GM12878 (cell line): ENCODE results near the gene ARHGEF6. TPM values are rescaled to one million over a fixed set of nuclear protein-coding genes. Genes with fewer than 3 reads are reported as not detected.

Experiments used
- ATAC-seq: fragments of 200-7000 bp; cut with Tn5 transposase; 3 replicates; pipeline ENCODE4 v1.9.1; 2020; ENCODE audit warnings: mild to moderate bottlenecking, moderate library complexity
- BruUV-seq: library from RNA; stranded (reverse); fragments of 400-500 nt; replicated peaks from 2 replicates; lab custom pipeline; 2021; lab: Mats Ljungman, UMichigan
- CTCF ChIA-PET: fragments of 300-600 bp; sonication (Branson Sonifier 250); formaldehyde crosslinking; extraction: SDS; loops from one replicate; lab custom pipeline; 2021; ENCODE audit warnings: inconsistent platforms; lab: Yijun Ruan, JAX
- POLR2A ChIA-PET: fragments of 350-600 bp; formaldehyde crosslinking; extraction: SDS; loops from one replicate; lab custom pipeline; 2021; ENCODE audit warnings: inconsistent platforms; lab: Charles Lee
- RAD21 ChIA-PET: fragments of 300-600 bp; sonication (Branson Sonifier 250); formaldehyde crosslinking; loops from one replicate; lab custom pipeline; 2023; ENCODE audit warnings: antibody characterized with exemption; ENCODE audit not compliant: unreplicated experiment; lab: Charles Lee
- SMC1A ChIA-PET: fragments of 300-600 bp; sonication (Branson Sonifier 250); formaldehyde crosslinking; loops from one replicate; lab custom pipeline; 2023; ENCODE audit not compliant: unreplicated experiment, uncharacterized antibody; lab: Charles Lee
- DNase-seq: peaks from one replicate; pipeline ENCODE4 v3.0.0-alpha.2; 2011; ENCODE audit warnings: low read depth, low spot score
- FAIRE-seq: peaks from 3 replicates; lab custom pipeline; 2011; peaks lifted over from hg19 to GRCh38; lab: Jason Lieb, UNC
- H2AFZ ChIP-seq: 2 replicates; pipeline ENCODE4 v1.6.0; 2011; ENCODE audit warnings: low read depth, low read length, control low read depth; ENCODE audit not compliant: control insufficient read depth
- H3K27ac ChIP-seq: 2 replicates; pipeline ENCODE4 v1.5.1; 2011; ENCODE audit warnings: control low read depth; ENCODE audit not compliant: control insufficient read depth, insufficient read depth
- H3K27me3 ChIP-seq, 2 experiments: replicated peaks in 1 of 2; 2 replicates each; pipeline versions ENCODE4 v1.6.0 to v1.6.1; 2011; ENCODE audit warnings: low read length in 1 of 2; ENCODE audit not compliant: control insufficient read depth in 2 of 2, insufficient read depth in 2 of 2
- H3K36me3 ChIP-seq, 2 experiments: 2 replicates each; pipeline ENCODE4 v1.5.1; 2011; ENCODE audit warnings: low read length in 1 of 2; ENCODE audit not compliant: control insufficient read depth in 2 of 2, insufficient read depth in 2 of 2
- H3K4me1 ChIP-seq: 2 replicates; pipeline ENCODE4 v1.6.1; 2011; ENCODE audit warnings: mild to moderate bottlenecking, low read length, moderate library complexity, mixed read lengths; ENCODE audit not compliant: control insufficient read depth, insufficient read depth
- H3K4me2 ChIP-seq: 2 replicates; pipeline ENCODE4 v1.6.0; 2011; ENCODE audit warnings: control low read depth; ENCODE audit not compliant: control insufficient read depth, insufficient read depth
- H3K4me3 ChIP-seq: fragments of 200-600 bp; sonication (generic); 2 replicates; pipeline ENCODE4 v1.5.1; 2016
- H3K79me2 ChIP-seq: 2 replicates; pipeline ENCODE4 v1.6.0; 2011; ENCODE audit warnings: low read length; ENCODE audit not compliant: control insufficient read depth, insufficient read depth
- H3K9ac ChIP-seq: 2 replicates; pipeline ENCODE4 v1.8.0; 2011; ENCODE audit warnings: low read length, control low read depth, mixed read lengths; ENCODE audit not compliant: control insufficient read depth, insufficient read depth
- H3K9me3 ChIP-seq: replicated peaks from 3 replicates; pipeline ENCODE4 v1.5.1; 2011; ENCODE audit warnings: mild to moderate bottlenecking, low read length; ENCODE audit not compliant: control insufficient read depth, insufficient read depth
- H4K20me1 ChIP-seq: 2 replicates; pipeline ENCODE4 v1.6.0; 2011; ENCODE audit not compliant: control insufficient read depth, insufficient read depth
- MEF2B ChIP-seq: fragments of 450-650 bp; IDR thresholded peaks from 2 replicates; pipeline ENCODE4 v1.6.1; 2018; ENCODE audit warnings: mild to moderate bottlenecking, moderate library complexity; ENCODE audit not compliant: partially characterized antibody, poor library complexity, severe bottlenecking
- SMC3 ChIP-seq: IDR thresholded peaks from 2 replicates; pipeline ENCODE4 v1.6.1; 2011; ENCODE audit warnings: low read length, improper control_type of control experiment, borderline replicate concordance
- WRNIP1 ChIP-seq: IDR thresholded peaks from 2 replicates; pipeline ENCODE4 v1.6.1; 2011; ENCODE audit warnings: low read depth, low read length, improper control_type of control experiment, borderline replicate concordance
- YBX1 ChIP-seq: fragments of 450-650 bp; IDR thresholded peaks from 2 replicates; pipeline ENCODE4 v1.6.1; 2016; ENCODE audit warnings: antibody characterized with exemption
- WGBS: methylation state at CpG from one replicate; pipeline ENCODE4 v1.1.6; 2016; ENCODE audit warnings: low lambda C conversion rate; ENCODE audit not compliant: insufficient replicate concordance, insufficient coverage; ENCODE audit errors: missing lambda C conversion rate; 5-methylcytosine and 5-hydroxymethylcytosine counted together
- in situ Hi-C: fragments of 300-500 bp; cut with MboI; formaldehyde crosslinking; loops from 9 replicates; pipeline ENCODE4 v1.14.3; 2018; ENCODE audit warnings: mixed read lengths
- intact Hi-C: fragments of 100-400 bp; cut with micrococcal nuclease; formaldehyde crosslinking; loops from one replicate; pipeline ENCODE4 v1.14.2; 2022; ENCODE audit not compliant: unreplicated experiment
- polyA plus RNA-seq, 11 experiments: library from polyadenylated mRNA; depleted of rRNA in 4 of 11; unstranded in 6 of 11; stranded (reverse) in 5 of 11; fragments of >200 nt; fragmentation: Nextera tagmentation in 4 of 11; fragmentation: Illumina TruSeq in 1 of 11; extraction: Ambion mirVana in 4 of 11; extraction: Trizol in 1 of 11; gene quantifications; 1 replicate in 1 of 11; 2 replicates in 10 of 11; pipeline versions ENCODE4 v1.2.1 to v1.2.3, GENCODE V29; 2011 to 2016; ENCODE audit warnings: inconsistent platforms in 2 of 11, missing spikeins in 2 of 11, low read depth in 1 of 11
- total RNA-seq, 4 experiments: library from RNA; depleted of rRNA in 3 of 4; stranded (reverse); fragments of >200 nt in 3 of 4; fragmentation: Illumina TruSeq in 1 of 4; extraction: Trizol in 1 of 4; gene quantifications; 2 replicates each; pipeline versions ENCODE4 v1.2.1 to v1.2.3, GENCODE V29; 2013 to 2021
- TF ChIP-seq, protein P1 (sequence below): IDR thresholded peaks from 2 replicates; pipeline ENCODE4 v1.6.1; 2012; ENCODE audit warnings: low read depth, low read length, improper control_type of control experiment

The ARHGEF6 gene
- total and polyA plus RNA-seq, 10 of the 15 experiments (the other 5 are each of a cell fraction or from before 2014, with no cell fraction given): 5.4 to 29.7 (median 18.0) TPM

DNA sequence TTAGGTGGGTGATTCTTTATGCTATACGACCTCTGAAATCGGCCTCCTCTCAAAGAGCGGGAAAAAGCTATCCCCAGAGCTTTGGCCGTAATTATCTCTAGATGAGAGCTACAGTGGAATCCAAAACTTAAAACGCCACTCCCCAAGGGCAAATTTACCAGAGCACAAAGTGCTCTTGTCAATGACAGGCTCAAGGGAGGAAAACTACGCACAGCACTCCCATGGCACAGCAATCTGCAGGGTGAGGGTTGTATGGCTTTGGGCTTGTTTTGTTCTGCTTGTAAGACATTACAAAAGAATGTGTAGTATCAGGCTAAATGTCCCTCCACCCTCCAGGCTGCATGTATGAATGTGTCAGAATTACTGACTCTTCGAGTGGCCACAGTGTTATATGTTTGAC, 44.0 kb downstream of the ARHGEF6 start:
- no peaks in the 10 kb centered on the region for H3K27me3 ChIP-seq
- RAD21 ChIA-PET: no interaction called here
- BruUV-seq: no TSS peak
- H3K9ac ChIP-seq: no peak overlapping the region
- SMC1A ChIA-PET: no interaction called here
- POLR2A ChIA-PET: no interaction called here
- intact Hi-C loops: no loop called here
- in situ Hi-C loops: no loop called here
- H3K36me3 ChIP-seq: no peaks in the 10 kb centered on the region
- TF ChIP-seq YBX1 (no peak), SMC3 (no peak), WRNIP1 (no peak)
- no peaks in the 10 kb centered on the region for H3K9me3 ChIP-seq
- no peaks in the 10 kb centered on the region for H3K79me2 ChIP-seq
- CTCF ChIA-PET: interaction anchor here (1.0 to 1.4 kb wide), 3 partner anchors 9 to 31 kb away, joined by 3 read pairs; no protein-coding TSS in a partner anchor
- H3K4me2 ChIP-seq: no peak overlapping the region
- no peak overlapping the region for H3K4me3 ChIP-seq
- FAIRE-seq (no peak), DNase-seq (no peak), ATAC-seq (no peak)
- no peak overlapping the region for H2AFZ ChIP-seq
- WGBS: 72% methylated on average over 7 of the region's 7 CpGs
- no peak overlapping the region for H3K27ac ChIP-seq
- H3K4me1 ChIP-seq: no peaks in the 10 kb centered on the region
- no peaks in the 10 kb centered on the region for H4K20me1 ChIP-seq

DNA sequence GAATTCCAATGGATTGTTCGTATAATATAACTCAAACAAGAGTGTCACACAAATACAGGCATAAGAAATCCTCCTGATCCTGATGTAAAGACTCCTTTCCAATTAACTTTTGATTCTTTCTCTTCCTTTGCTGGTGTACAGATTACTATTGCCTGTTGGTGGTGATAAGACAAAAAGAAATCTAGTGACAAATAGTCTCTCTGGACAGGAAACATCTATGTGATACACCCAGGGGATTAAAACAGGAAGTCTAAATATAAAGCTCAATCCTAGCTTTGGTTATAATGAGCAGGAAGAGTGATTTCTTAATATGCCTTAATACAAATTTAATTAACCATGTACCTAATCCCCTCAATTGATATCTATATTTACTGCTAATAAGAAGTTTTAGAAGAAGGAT, 45.1 kb downstream of the ARHGEF6 start:
- ChIA-PET RAD21 (interaction anchor here (0.6 kb wide), 1 partner anchor 45 kb away, joined by 3 read pairs; the partner anchor contains the start of gene ARHGEF6), POLR2A (no interaction called here), SMC1A (interaction anchor here (0.8 kb wide), 1 partner anchor 186 kb away, joined by 3 read pairs; no protein-coding TSS in a partner anchor), CTCF (interaction anchor here (0.9 to 1.4 kb wide), 3 partner anchors 11 to 33 kb away, joined by 3 read pairs; no protein-coding TSS in a partner anchor)
- no peaks in the 10 kb centered on the region for H3K79me2 ChIP-seq
- ATAC-seq (peak; percentile 49; the same call in 2 of the 3 replicates), FAIRE-seq (no peak), DNase-seq (no peak)
- no peaks in the 10 kb centered on the region for H3K9me3 ChIP-seq
- no peaks in the 10 kb centered on the region for H3K4me1 ChIP-seq
- WGBS: 0% methylated on average over 1 of the region's 1 CpG
- intact Hi-C loops: no loop called here
- H3K27me3 ChIP-seq: no peaks in the 10 kb centered on the region
- no peaks in the 10 kb centered on the region for H3K36me3 ChIP-seq
- H4K20me1 ChIP-seq: no peaks in the 10 kb centered on the region
- H2AFZ ChIP-seq: no peak overlapping the region
- no peak overlapping the region for H3K9ac ChIP-seq
- no peak overlapping the region for H3K4me3 ChIP-seq
- H3K4me2 ChIP-seq: no peak overlapping the region
- in situ Hi-C loops: no loop called here
- no peak overlapping the region for H3K27ac ChIP-seq
- BruUV-seq: no TSS peak
- TF ChIP-seq, protein P1, sequence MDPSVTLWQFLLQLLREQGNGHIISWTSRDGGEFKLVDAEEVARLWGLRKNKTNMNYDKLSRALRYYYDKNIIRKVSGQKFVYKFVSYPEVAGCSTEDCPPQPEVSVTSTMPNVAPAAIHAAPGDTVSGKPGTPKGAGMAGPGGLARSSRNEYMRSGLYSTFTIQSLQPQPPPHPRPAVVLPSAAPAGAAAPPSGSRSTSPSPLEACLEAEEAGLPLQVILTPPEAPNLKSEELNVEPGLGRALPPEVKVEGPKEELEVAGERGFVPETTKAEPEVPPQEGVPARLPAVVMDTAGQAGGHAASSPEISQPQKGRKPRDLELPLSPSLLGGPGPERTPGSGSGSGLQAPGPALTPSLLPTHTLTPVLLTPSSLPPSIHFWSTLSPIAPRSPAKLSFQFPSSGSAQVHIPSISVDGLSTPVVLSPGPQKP: no peak
- peak; percentile 43 for TF ChIP-seq MEF2B
